Amniotic epithelial cell (primary cell): ENCODE results near the gene TPO.
"Not testable (repeated sequence)": the region's sequence is repeated elsewhere in the genome, so short reads cannot be mapped to it uniquely, and the experiment has no call there.

Source experiments
- DNase-seq: peaks from one replicate; pipeline ENCODE4 v3.0.0-alpha.2; 2010; ENCODE audit warnings: low read depth

Gene TPO

DNA sequence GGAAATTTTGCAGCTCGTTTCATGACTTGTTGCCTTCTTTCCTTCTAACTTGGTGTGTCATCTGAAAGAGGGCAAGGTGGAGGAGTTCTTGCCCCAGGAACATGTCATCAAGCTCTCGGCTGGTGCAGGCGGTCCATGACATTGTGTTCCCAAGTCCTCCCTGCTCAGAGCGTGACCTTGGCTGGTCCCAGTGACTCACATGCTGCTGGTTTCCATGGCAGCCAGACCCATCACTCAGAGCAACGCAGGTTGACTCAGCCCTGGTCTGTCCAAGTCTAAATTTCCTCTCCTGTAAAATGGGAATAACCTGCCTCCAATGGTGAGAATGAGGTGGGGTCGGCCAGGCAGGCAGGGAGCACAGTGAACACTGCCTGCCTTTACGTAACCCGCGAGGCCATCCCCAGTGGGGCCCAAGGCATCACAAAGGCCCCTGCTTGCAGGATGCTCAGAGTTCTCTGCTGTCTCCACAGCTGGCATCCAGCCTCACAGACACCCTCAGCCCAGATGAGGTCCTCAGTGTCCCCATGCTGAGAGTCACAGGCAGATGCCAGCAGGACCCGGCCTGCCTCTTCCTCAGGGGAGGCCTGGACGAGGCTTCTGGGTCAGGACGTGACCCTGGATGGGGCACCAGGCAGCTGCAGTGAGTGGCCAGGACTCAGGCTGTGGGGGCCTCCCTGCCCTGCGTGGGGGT lies 143.7 kb downstream of the TPO start:
- peak; percentile 79 for DNase-seq

DNA sequence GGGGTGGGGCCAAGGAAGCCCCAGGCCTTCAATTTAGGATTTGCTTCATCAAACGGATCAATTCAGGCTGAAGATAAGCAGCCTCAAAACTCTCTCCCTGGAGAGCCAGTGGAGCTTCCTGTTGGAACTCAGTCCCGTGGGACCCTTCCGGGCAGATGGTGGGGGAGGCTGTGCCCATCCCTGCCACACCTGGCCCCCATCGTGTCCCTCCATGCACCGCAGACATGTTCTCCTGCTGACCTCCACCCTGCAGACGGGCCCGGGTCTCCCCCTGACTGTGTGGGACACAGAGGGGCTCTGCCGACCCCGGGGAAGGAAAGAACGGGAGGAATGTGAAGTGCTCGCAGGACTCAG lies 144.2 kb downstream of the TPO start:
- no peak for DNase-seq

DNA sequence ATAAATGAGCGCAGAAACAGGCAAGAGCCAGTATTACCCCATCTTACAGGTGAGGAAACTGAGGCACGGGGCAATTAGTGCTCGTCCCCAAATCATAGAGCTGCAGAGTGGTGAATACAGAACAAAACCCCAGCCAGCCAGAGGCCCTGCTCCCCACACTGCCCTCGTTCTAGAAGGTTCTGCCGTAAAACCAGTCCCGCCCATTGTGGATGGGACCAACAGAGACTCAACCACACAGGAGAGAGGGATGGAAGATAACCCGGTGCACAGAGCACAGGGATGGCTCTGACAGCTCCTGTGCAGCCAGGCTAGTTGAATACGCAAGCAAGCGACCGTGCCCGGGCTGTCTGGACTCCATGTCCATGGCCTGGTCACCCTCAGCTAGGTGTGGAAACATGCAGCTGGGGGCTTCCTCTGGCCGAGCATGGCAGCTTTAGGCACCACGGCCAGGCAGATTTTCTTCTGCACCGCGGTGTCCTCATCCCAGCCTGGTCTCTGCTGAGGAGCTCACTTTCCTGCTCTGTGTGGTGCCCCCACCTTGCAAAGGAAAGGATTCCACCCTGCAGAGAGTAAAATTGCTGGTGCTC lies 146.4 kb downstream of the TPO start:
- no peak for DNase-seq

DNA sequence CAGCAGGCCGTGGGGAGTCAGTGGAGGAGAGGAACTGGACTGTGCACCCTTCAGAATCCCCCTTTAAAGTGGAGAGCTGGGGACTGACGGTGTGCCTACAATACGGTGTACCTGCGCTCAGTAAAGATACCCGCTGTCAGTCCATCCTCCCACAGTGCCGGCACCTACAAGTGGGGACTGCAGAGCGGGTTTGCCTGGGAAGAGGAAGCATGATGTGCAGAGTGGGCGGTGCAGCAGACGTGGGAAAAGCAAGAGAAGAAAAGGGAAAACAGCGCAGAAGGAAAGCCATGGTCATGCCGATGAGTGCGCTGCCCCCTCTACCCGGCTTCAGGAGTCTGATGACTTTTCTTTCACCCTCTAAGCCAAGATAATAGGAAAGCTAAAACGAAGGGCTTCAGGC lies 148.0 kb downstream of the TPO start:
- DNase-seq = no peak

DNA sequence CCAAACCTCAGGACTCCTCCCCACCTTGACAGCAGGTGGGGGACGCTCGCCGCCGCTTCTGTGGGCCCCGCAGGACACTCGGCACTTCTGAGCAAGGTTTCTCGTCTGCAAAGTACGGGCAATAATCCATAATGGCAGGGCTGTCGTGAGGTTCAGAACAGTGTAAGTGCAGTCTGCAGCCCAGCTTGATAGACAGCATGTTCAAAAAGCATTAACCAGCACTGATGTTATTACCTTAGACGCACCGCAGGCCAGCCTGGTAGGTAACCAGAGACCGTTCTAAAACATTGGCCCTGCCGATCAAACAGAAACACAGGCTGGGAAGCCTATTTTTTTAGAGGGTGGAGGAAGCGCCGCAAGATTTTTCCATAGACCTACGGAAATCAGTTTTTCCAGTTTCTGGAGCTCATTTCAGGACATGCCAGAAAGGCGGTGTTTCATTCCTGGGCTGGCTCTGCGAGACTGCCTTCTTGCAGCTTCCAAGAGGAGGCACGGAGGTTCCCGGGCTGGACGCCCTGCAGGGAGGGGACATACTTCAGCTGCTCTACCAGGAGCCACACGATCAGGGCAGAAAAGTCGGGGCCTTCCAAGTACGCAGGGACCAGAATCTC lies 148.7 kb downstream of the TPO start:
- no peak for DNase-seq

DNA sequence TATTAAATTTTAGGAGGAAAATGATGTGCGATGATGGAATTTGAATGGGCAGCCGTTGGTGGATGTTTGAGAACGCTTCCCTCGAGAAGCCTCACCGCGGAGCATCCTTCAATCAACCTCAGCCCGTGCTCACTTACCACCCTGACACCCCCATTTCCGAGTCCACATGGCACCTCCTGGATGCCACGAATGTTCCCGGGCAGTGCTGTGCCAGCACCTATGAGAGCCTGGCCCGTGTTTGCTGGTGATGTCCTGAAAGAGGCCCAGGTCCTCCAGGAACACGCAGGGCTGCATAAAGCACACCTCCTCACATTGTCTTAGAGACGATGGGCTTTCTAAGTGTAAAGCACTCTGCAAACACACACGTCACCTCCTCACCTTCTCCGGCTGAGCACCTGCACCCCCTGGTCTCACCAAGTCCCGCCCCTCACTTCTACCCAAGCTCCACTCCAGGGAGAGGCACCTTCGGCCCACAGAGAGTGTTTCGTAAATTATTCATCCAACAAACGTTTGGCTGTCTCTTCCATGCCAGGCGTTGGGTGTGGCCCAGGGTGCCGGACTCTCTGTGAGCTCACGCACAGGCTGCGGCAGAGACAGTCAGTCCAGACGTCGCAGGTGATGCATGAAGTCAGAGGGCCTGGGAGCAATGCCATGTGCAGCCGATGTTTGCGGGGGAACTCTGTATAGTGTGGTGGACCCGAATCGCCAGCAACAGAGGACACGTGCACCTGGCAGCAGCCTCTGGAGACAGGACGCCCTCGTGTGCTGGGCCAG lies 150.0 kb downstream of the TPO start:
- no peak for DNase-seq

DNA sequence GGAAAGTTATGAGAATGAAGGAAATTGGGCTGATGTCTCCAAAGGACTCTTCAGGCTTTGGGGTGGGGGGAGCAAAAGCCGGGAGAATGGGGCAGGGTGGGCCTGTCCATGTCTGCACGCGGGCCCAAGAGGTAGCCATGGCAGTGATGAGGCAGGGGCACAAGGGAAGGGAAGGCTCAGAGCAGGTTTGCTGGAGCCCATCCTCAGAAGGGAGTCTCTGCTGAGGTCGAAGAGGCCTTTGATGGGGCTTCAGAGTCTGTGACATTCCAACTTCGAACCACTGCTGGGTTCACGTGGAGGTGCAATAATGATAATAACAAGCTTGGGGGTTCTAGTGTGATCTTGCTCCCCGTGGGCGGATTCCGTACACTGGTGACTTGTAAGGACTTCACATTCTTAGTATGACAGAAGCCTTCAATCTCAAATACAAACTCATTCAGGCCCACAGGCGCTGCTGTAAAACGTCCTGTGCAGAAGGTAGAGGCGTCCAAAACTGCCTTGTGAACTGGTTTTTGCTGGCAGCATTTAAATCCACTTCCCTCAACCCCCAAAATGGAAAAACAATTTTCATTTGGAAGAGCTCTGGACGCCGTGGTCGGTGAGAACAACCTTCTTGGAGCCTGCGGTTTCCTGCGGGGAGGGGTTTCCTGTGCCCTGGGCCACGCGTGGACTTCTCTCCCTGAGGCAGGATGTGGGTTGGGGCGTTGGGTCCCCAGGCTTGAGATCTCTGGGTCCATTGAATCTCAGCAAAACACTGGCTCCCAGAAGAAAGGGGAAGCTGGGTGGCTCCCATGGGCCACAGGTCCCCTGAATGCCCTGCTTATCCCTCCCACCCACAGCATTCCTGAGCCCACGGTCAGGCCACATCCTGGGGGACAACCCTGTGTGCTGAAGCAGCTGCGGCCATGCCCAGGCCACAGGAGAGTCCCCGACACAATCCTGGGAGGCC lies 151.0 kb downstream of the TPO start:
- DNase-seq = no peak

DNA sequence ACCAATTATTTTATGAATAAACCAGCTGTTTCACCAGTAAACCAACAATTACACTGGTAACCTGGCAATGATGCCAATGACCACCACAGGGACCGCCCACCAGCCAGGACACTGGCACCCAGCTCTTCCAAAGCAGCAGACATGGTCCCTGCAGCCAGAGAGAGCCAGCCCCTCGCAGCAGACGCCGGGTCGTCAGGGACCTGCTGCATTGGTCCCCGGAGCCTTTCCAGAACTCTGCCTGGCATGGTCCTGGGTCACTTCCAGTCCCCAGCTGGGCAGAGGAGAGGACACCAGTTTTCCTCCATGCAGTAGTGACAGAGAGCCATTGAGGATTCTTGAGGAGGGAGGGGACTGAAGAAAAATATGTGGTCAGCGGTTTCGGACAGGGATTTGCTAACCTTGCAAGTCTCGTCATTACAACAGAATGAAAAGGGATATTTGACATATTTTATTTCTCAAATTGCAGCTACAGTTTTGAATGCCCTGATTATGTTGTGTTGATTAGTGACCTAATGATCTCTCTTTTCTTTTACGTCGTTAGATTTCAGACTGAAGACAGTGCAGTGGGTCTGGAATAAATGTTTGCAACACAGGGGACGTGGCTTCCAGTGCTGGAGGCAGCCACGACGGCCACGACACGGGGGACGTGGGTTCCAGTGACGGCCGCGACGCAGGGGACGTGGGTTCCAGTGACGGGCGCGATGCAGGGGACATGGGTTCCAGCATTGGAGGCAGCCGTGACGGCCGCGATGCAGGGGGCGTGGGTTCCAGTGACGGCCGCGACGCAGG lies 154.5 kb downstream of the TPO start:
- no peak for DNase-seq

DNA sequence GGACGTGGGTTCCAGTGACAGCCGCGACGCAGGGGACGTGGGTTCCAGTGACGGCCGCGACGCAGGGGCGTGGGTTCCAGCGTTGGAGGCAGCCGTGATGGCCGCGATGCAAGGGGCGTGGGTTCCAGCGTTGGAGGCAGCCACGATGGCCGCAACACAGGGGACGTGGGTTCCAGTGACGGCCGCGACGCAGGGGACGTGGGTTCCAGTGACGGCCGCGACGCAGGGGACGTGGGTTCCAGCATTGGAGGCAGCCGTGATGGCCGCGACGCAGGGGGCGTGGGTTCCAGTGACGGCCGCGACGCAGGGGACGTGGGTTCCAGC lies 155.0 kb downstream of the TPO start:
- not testable (repeated sequence) for DNase-seq

DNA sequence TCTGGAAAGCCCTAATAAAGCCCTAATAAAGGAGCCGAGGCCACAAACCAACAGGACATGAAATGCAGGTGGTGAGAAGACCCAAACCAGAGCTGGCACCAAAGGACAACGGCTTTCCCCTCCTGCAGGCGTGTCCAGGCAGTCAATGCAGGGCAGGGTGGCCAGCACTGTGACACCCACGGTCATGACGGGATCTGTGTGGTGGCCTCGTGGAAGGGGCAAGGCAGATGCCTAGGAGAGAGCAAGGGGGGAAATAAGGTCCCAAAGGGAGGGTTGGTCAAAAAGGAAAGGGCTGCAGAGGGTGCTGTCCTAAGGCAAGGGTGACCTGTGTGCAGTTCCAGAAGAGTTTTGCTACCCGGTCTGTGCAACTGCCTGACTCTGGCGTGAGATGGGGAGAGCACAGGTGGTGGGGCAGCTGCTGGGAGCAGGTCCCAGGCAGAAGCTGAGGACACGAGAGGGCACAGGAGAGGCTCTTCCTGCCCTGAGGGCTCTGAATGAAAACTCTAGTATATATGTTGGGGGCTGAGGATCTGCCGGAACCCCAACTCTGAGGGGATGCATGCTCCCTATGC lies 156.7 kb downstream of the TPO start:
- no peak for DNase-seq

DNA sequence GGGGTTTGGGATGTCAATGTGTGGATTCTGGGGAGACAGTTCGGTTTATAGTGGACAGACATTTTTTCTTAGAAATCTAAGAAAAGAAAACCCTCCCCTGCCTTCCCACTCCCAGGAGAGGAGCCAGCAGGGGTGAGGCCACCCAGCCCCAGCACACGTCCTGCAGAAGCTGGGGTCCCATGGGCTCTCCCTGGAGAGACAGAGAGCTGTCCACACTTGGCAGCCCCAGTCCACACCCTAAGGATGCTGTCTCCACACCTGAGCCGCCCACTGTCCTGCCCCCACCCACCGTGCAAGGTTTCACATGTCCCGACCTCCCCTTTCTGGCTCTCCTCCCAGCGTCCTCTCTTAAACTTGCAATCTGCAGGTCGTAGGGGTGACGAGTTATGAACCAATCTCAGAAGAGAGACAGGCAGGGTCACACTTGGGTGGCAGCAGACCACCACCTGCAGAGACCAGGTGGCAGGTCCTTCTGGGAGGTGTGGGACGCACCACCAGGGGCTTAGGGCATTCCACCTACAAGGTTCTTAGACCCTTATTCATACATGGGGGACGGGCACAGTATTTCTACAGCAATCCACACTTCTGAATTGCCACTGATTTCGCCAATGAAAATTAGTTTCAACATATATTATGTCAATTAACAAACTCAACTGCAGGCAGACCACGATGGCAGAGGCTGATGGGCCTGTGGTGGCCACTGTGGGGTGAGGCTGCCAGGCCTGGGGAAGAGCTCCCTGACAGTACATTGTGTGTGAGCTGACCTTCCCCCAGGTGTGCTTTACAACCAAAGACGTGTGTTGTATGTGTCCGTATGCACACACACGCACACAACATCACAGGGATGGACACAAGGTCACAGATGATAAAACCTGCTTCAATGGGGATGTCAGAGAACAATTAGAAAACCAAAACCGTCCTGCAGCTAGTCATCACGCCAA lies 158.5 kb downstream of the TPO start:
- DNase-seq = no peak

DNA sequence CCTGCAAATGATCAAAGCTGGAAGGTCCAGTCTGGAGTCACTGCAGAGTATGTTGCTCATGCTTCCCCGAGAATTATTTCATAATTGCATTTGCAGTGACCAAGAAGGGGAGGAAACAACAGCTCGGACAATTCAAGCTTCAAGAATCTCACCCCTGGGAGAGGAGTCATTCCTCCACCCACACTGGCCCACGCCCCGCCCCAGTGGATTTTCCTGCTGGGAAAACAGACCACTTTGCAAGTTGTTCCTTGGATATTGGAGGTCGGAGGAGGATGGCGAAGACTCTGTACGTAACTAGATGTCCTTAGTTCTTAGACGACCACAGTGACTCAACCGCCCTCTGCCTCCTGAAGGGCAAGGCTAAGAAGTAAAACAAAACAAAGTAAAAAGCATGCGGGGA lies 159.4 kb downstream of the TPO start:
- DNase-seq = peak; percentile 87

DNA sequence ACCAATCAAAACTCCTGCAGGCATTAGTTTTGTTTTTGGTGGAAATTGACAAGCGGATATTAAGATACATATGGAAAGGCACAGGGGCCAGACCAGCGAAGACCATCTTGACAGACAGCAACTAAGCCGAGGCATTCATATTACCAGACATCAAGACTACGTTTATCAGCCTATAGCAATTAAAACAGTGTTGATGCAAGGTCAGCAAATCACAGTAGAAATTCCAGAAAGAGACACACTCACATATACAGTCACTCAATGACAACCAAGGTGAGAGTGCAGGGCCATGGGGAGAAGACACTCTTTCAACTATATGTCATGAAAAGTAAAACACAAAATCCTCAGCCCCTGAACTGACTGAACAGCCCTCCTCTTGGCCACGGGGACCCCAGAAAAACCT lies 164.6 kb downstream of the TPO start:
- DNase-seq = no peak

DNA sequence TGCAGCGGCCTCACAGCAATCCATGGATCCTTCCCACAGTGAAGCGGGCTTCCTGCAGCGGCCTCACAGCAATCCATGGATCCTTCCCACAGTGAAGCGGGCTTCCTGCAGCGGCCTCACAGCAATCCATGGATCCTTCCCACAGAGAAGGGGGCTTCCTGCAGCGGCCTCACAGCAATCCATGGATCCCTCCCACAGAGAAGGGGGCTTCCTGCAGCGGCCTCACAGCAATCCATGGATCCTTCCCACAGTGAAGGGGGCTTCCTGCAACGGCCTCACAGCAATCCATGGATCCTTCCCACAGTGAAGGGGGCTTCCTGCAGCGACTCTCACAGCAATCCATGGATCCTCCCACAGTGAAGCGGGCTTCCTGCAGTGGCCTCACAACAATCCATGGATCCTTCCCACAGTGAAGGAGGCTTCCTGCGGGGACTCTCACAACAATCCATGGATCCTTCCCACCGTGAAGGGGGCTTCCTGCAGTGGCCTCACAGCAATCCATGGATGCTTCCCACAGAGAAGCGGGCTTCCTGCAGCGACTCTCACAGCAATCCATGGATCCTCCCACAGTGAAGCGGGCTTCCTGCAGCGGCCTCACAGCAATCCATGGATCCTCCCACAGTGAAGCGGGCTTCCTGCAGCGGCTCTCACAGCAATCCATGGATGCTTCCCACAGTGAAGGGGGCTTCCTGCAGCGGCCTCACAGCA lies 168.1 kb downstream of the TPO start:
- not testable (repeated sequence) for DNase-seq

DNA sequence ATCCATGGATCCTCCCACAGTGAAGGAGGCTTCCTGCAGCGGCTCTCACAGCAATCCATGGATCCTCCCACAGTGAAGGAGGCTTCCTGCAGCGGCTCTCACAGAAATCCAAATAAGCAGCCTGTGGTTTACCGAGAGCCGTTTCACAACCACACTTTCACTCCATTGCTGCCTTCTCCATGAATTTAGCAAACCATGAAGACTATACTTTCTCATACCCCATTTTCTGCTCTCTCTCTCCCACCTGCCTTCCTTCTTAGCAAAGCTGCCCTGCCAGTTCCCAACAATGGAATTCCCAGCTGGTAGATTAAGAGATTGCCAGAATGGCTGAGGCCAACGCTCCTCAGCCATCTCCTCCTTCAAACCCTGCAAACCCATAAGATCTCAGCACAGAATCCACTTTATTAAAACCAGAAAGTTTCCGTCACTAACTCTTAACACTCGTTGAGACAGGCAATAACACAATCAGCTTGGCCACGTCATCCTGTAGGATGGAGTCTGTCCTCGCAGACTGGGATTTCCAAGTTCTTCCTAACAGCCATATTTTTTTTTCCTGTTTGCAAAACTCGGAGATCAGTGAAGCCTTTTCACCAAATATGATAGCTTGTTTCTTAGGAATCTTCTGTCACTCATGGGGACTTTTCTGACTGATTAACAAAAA lies 168.8 kb downstream of the TPO start:
- DNase-seq = peak; percentile 65

DNA sequence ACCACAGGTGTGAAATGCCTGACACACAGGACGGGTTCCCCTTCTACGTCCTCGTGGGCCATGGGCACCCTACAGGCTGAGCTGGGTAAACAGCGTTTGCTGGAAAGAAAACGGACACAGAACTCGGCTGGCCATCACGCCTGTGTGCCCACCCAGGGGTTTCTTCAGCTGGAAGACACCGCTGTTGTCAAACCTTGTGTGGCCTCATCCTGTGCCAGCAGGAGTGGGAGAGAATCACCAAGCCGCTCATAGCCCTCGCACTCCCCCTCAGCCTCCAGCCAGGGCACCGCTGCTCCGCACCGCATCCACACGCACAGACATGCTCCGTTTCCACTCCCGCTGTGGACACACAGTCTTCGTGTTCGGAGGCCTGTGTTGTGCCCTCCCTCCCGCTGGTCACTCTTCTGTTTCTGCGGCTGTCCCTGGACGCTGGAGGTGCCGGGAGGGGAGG lies 169.7 kb downstream of the TPO start:
- no peak for DNase-seq

DNA sequence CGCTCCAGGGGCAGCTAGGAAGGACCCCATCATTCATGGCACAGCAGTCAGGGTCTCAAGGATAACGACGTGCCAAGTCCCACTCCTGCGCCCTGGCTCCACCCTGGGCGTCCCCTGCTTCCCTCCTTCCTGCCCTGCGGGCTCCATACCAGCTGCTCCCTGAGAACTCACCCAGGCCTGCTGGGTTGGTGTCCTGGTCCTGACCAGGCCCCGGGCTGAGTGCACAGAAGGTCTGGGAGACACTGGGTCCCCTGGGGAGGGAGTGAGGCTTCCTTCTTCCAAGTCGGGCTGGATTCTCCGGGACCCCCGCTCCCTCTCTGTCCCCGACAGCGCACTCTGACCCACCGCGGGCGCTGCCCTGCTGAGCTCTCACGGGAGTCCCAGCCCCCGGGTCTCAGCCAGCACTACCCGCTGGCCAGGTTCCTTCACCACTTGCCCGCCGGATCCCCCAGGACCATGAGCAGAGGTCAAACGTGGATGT lies 170.8 kb downstream of the TPO start:
- DNase-seq = no peak
